NCI-H1436 treated with DMSO at 0.1 percent for 48 hours (cell line): ENCODE results near the gene APOL4.
"Not testable (repeated sequence)": the region's sequence is repeated elsewhere in the genome, so short reads cannot be mapped to it uniquely, and the experiment has no call there.

ENCODE experiments used
- DNase-seq: peaks from one replicate; lab custom pipeline; 2025; lab: John Stamatoyannopoulos, UW

The APOL4 gene

DNA sequence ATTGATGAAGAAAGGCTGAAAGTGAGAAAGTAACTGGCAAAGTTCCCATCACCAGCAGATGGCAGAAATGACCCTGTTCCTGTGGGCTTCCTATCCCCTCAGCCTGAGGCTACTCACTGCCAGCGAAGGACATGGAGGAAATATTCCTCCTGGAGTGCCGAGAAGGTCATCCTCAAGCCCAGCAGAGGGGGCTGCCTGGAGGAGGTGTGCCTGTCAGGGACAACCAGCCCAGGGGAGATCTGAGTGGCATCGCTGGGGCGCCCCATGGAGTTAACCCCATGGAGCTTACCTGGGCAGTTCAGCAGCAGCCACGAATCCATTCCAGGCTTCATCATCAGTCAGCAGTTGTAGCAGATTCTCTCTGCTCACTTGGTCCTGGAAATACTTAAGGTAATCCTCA is 29.4 kb upstream of the APOL4 start:
- DNase-seq, result not testable (repeated sequence)

DNA sequence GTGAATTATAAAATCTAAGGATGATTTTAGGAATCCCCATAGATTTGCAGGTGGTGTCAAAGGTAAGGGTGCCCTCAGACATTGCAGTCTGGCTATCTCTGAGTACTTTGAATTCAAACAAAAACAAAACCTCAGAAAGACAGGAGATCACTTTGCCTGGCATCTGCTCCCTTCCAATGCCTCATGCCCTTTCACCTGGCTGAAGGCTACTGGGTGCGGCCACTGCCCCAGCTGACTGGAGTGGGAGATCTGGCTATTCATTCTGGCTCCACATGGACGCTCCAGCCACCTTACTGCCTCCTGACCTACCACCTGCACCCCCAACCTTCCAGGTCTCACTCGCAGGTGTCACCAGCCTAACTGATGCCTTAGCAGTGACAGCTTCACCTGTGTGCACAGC is 28.0 kb upstream of the APOL4 start:
- not testable (repeated sequence) for DNase-seq

- DNase-seq, result no peak
Observed at GRCh38 chr22:36228944-36229343, 27.3 kb upstream of the APOL4 start.

GRCh38 chr22:36228369-36228768 is 26.8 kb upstream of the APOL4 start:
- DNase-seq, result not testable (repeated sequence)

DNA sequence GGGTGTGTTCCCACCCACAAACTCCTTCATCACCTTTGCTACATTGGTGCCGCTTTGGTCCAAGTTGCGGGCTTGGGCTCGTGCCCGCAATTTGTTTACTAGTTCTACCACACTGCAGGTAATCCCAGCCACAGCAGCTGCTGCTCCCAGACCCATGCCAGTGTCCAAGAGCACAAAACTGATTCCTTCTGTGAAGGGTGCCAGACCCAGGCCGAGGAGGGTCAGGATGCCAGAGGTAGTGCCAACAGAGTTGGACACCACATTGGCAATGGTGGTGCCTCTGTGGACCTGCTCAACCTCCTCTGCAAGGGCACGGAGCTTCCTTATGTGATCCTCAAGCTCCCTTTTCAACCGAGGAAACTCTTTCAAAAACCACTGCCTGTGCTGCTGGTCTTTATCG is 26.2 kb upstream of the APOL4 start:
- no peak for DNase-seq

DNA sequence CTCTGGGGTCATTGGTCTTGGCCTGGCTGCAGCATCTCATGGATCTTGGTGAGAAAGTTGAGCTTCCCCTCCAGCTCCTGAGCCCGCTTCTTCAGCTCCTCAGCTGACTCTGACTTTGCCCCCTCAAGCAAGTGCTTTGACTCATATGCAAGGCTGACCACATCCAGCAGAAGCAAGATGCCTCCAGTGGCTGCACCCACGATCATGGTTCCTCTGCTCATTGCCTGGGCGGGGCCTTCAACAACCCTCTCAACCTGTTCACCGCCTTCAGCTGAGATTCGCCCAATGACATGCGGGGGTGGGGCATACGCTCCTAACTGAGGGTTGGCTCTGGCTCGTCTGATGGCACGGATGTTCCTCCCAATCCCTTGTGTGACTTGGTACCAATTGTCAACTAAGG is 25.8 kb upstream of the APOL4 start:
- no peak for DNase-seq

DNA sequence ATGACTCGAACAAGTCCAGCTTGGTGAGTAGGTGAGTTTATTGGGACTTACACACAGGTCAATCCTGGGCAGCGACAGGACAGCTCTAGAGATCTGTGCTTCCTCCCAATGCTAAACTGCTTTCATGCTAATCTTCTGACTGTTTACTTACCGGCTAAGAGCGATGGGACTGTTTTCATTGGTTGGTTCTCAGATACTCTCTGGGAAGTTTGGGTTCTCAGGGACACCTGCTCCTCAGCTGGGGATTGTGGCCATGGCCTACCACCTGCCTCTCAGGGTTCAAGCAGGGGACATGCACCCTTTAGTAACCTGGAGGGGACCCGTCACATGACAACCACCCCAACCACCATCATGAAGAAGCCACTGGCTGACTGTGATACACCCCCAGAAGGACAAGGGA is 24.6 kb upstream of the APOL4 start:
- no peak for DNase-seq

- no peak for DNase-seq
Observed at GRCh38 chr22:36225333-36225922, 23.8 kb upstream of the APOL4 start.

- DNase-seq, result no peak
Observed at GRCh38 chr22:36224245-36224644, 22.6 kb upstream of the APOL4 start.

DNA sequence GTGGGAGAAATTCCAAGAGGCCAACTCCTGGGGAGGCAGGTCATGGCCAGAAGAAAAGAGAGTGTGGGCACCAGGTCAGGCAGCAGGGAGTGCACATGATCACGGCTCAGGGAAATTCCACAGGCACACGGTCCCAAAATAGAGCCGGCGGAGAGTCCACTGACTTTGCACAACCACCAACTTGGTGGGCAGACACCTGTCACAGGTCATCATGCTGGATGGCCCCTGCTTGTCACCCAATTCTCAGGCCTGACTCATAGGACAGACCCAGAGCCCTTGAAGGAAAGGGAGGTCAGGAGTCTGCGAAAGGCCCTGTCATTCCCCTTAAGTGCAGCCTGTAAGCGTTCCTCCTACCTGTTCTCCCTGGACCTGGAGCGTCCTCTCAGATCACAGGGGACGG is 21.9 kb upstream of the APOL4 start:
- no peak for DNase-seq

GRCh38 chr22:36222887-36223450 is 21.4 kb upstream of the APOL4 start:
- DNase-seq, result no peak

GRCh38 chr22:36221799-36222751 is 20.5 kb upstream of the APOL4 start:
- DNase-seq, result no peak

DNA sequence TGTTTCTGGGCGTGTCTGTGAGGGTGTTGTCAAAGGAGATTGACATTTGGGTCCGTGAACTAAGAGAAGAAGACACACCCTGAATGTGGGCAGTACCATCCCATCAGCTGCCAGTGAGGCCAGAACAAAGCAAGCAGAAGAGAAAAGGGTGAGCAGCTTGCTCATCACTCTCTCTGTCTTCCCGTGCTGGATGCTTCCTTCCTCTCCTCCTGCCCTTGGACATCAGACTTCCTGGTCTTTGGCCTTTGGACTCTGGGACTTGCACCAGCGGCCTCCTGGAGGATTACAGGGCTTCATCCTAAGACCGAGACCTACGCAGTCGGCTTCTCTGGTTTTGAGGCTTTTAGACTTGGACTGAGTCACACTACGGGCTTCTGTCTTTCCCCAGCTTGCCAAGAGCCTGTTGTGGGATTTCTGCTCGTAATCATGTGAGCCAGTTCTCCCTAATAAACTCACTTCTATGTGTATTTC is 18.9 kb upstream of the APOL4 start:
- DNase-seq, result no peak

DNA sequence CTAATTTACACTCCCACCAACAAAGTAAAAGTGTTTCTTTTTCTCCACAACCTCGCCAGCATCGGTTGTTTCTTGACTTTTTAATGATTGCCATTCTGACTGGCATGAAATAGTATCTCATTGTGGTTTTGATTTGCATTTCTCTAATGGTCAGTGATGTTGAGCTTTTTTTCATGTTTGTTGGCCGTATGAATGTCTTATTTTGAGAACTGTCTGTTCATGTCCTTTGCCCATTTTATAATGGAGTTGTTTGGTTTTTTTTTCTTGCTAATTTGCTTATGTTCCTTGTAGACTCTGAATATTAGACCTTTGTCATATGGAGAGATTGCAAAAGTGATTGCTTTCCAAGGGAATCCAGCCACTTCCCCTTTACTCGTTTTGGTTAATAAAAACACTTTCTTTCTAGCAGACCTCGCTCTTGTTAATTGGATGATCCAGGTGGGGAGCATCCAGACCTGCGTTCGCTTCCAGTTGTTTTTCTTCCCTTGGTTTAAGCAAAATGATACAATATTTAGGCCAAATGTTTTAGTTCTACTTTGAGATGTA is 17.1 kb upstream of the APOL4 start:
- DNase-seq, result no peak

GRCh38 chr22:36215981-36216380 is 14.4 kb upstream of the APOL4 start:
- DNase-seq, result no peak

DNA sequence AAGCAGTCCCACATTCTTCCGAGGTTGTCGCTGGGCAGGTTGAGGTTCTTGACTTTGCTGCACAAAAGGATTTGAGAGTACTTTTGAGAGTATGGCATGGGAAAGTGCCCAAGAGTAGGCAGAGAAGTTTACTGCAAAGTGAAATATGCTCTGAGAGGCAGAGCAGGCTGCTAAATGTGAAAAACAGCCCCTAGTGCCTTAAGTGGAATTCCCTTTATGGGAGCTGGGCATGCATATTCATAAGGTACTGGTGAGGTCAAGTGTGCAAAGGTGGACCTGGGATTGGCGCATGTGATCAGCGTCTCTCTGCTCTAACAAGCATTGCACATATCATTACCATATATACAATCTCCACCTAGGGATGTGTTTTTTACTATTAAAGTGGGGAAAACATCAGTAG is 12.0 kb upstream of the APOL4 start:
- no peak for DNase-seq

DNA sequence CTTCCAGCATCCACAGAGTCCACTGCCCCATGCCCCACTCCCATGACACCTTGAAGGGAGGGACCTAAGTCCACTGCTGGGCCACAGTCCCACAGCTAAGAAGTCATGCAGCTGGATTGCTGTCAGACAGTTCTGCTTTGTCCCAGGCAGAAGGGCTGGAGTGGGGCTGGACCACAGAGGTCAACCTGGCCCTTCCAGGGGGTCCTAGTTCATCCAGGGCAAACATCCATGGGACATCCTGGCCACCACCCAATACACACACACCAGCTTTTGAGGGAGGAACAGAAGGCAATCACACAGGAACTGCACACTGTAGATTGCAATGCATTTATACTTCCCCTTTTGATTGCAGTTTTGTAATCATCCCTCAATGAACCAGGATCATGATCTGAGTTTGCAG is 11.3 kb upstream of the APOL4 start:
- no peak for DNase-seq

DNA sequence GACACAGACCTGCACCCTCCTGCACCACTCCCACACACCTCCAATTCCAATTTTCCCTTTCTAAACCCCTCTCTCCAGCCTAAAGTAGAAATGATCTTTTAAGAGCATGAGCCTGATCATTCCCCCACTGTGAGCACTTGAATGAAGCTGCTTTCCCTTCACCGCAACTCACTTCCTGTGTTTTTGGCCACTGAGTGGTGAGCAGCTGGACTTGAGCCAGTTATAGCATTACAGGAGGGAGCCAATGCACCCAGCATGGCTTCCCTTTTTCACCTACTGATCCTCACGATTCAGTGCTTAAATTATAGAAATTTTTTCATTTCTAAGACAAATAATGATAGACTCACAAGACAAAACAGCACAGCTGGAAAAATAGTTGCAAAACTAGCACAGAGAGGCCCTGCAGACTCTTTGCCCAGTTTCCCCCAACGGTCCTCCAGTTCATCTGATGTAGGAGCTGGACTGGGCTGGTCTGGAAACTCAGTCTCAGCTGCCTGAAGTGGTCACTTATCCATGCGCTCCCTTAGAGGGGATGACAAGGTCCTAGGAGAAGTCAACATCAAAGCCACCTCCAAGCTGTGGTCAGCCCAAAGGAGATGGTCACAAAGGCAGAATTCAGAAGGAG is 9.7 kb upstream of the APOL4 start:
- no peak for DNase-seq

- no peak for DNase-seq
Observed at GRCh38 chr22:36210224-36210623, 8.6 kb upstream of the APOL4 start.

- not testable (repeated sequence) for DNase-seq
Observed at GRCh38 chr22:36209488-36209908, 7.9 kb upstream of the APOL4 start.

DNA sequence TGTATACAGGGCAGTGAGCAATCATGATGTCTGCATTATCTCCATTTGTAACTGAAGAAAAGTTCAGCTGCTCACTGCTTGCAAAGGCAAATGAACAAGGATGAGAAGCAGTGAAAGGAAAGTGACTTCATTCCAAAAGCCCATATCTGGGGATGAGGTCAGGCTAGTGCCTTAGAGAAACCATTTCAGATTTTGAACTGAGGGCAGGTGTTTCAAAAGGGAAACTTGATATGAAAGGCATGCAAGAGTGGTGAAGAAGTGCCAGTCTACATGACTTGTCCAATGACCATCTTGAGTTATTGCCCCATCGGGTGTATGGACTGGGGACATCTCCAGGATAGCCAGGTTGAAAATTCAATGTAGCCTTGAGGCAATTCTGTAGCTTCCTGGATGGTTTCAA is 7.3 kb upstream of the APOL4 start:
- DNase-seq, result no peak

GRCh38 chr22:36208162-36208765 is 6.7 kb upstream of the APOL4 start:
- DNase-seq, result no peak
